ENCODE results near the gene OR7A5.
"Not testable (repeated sequence)": the region's sequence is repeated elsewhere in the genome, so short reads cannot be mapped to it uniquely, and the experiment has no call there.

OR7A5 gene

GRCh38 chr19:14782626-14783409 lies 52.2 kb downstream of the OR7A5 start:
- no peaks in the 10 kb centered on the region for H3K4me1 ChIP-seq
- no peak overlapping the region for H3K4me2 ChIP-seq (ENCODE audit: low read length)
- no peak overlapping the region for H3K27ac ChIP-seq
- no peak overlapping the region for H2AFZ ChIP-seq
- H3K79me2 ChIP-seq = no peaks in the 10 kb centered on the region
- H3K9ac ChIP-seq = no peak overlapping the region
- H3K4me3 ChIP-seq (ENCODE audit: low read depth, low read length) = no peak overlapping the region
- TF ChIP-seq CTCF (IDR thresholded peaks at IDR 0.05) = no peak
- H3K36me3 ChIP-seq (ENCODE audit: control insufficient read depth, insufficient read depth, low read length) = no peaks in the 10 kb centered on the region
- H3K9me3 ChIP-seq (ENCODE audit: control insufficient read depth, low read length) = no peaks in the 10 kb centered on the region
- no peaks in the 10 kb centered on the region for H3K27me3 ChIP-seq (ENCODE audit: control insufficient read depth, insufficient read depth, low read length)

GRCh38 chr19:14781713-14782536 lies 53.1 kb downstream of the OR7A5 start:
- not testable (repeated sequence) for H3K27me3 ChIP-seq (ENCODE audit: control insufficient read depth, insufficient read depth, low read length); H3K79me2 ChIP-seq; H3K36me3 ChIP-seq (ENCODE audit: control insufficient read depth, insufficient read depth, low read length); H3K27ac ChIP-seq; H3K4me1 ChIP-seq; H3K4me3 ChIP-seq (ENCODE audit: low read depth, low read length); H3K4me2 ChIP-seq (ENCODE audit: low read length); H3K9me3 ChIP-seq (ENCODE audit: control insufficient read depth, low read length); H3K9ac ChIP-seq; H2AFZ ChIP-seq

GRCh38 chr19:14780622-14781225 lies 54.3 kb downstream of the OR7A5 start:
- not testable (repeated sequence) for H3K9ac ChIP-seq; H3K79me2 ChIP-seq; H3K27me3 ChIP-seq (ENCODE audit: control insufficient read depth, insufficient read depth, low read length); H3K4me1 ChIP-seq; H2AFZ ChIP-seq; H3K4me2 ChIP-seq (ENCODE audit: low read length); H3K27ac ChIP-seq; H3K4me3 ChIP-seq (ENCODE audit: low read depth, low read length); H3K9me3 ChIP-seq (ENCODE audit: control insufficient read depth, low read length); H3K36me3 ChIP-seq (ENCODE audit: control insufficient read depth, insufficient read depth, low read length)

GRCh38 chr19:14779151-14779550 lies 55.8 kb downstream of the OR7A5 start:
- peaks cover 2% of the 10 kb centered on the region for H3K4me1 ChIP-seq
- H2AFZ ChIP-seq = no peak overlapping the region
- TF ChIP-seq CTCF (IDR thresholded peaks at IDR 0.05) = no peak
- H3K27me3 ChIP-seq (ENCODE audit: control insufficient read depth, insufficient read depth, low read length) = no peaks in the 10 kb centered on the region
- no peaks in the 10 kb centered on the region for H3K9me3 ChIP-seq (ENCODE audit: control insufficient read depth, low read length)
- H3K4me3 ChIP-seq (ENCODE audit: low read depth, low read length) = no peak overlapping the region
- no peak overlapping the region for H3K9ac ChIP-seq
- H3K27ac ChIP-seq = no peak overlapping the region
- H3K36me3 ChIP-seq (ENCODE audit: control insufficient read depth, insufficient read depth, low read length) = no peaks in the 10 kb centered on the region
- H3K4me2 ChIP-seq (ENCODE audit: low read length) = no peak overlapping the region
- H3K79me2 ChIP-seq = no peaks in the 10 kb centered on the region

GRCh38 chr19:14778110-14778845 lies 56.7 kb downstream of the OR7A5 start, which contains the start of gene ADGRE2:
TSS of gene ADGRE2 (minus strand) at chr19:14778560. CDS start at chr19:14776756, 1,804 bp downstream.
- H3K79me2 ChIP-seq; H3K27me3 ChIP-seq (ENCODE audit: control insufficient read depth, insufficient read depth, low read length); H3K4me3 ChIP-seq (ENCODE audit: low read depth, low read length); H3K9me3 ChIP-seq (ENCODE audit: control insufficient read depth, low read length); H3K4me1 ChIP-seq; H3K9ac ChIP-seq; H3K27ac ChIP-seq; H3K4me2 ChIP-seq (ENCODE audit: low read length); H2AFZ ChIP-seq; H3K36me3 ChIP-seq (ENCODE audit: control insufficient read depth, insufficient read depth, low read length): not testable (repeated sequence)

- H3K4me3 ChIP-seq (ENCODE audit: low read depth, low read length); H3K36me3 ChIP-seq (ENCODE audit: control insufficient read depth, insufficient read depth, low read length); H3K4me1 ChIP-seq; H2AFZ ChIP-seq; H3K9me3 ChIP-seq (ENCODE audit: control insufficient read depth, low read length); H3K4me2 ChIP-seq (ENCODE audit: low read length); H3K79me2 ChIP-seq; H3K27ac ChIP-seq; H3K27me3 ChIP-seq (ENCODE audit: control insufficient read depth, insufficient read depth, low read length); H3K9ac ChIP-seq: not testable (repeated sequence)
These were observed 57.3 kb downstream of the OR7A5 start for GRCh38 chr19:14777645-14778044.

All from parathyroid adenoma (tissue), 2 donors.